Activated CD4-positive, alpha-beta T cell treated with anti-CD3 and anti-CD28 coated beads, Interleukin-2, amount 10 ng/mL, durations not matched to agents 7 days and 5 days (primary cell): ENCODE results near the gene TUBB1. TPM values are rescaled to one million over a fixed set of nuclear protein-coding genes. Genes with fewer than 3 reads are reported as not detected.

Experiments
- CTCF ChIA-PET: fragments of 350-600 bp; sonication (Branson Sonifier 250); formaldehyde crosslinking; loops from one replicate; lab custom pipeline; 2021; ENCODE audit warnings: antibody characterized with exemption; lab: Charles Lee
- POLR2A ChIA-PET: fragments of 350-600 bp; sonication (Branson Sonifier 250); formaldehyde crosslinking; loops from one replicate; lab custom pipeline; 2021; ENCODE audit warnings: antibody characterized with exemption; lab: Charles Lee
- DNase-seq: peaks from one replicate; pipeline ENCODE4 v3.0.0-alpha.2; 2020
- H3K27ac Mint-ChIP-seq: one replicate; pipeline ENCODE4 v1.8.0; 2021; ENCODE audit warnings: mild to moderate bottlenecking, moderate library complexity, mixed read lengths
- H3K27me3 Mint-ChIP-seq: one replicate; pipeline ENCODE4 v1.8.0; 2021; ENCODE audit warnings: mixed read lengths
- H3K36me3 Mint-ChIP-seq: one replicate; pipeline ENCODE4 v1.8.0; 2021; ENCODE audit warnings: low read depth, mixed read lengths
- H3K4me1 Mint-ChIP-seq: one replicate; pipeline ENCODE4 v1.8.0; 2021; ENCODE audit warnings: mixed read lengths
- H3K4me3 Mint-ChIP-seq: one replicate; pipeline ENCODE4 v1.8.0; 2021; ENCODE audit warnings: mild to moderate bottlenecking, moderate library complexity, mixed read lengths
- H3K9me3 Mint-ChIP-seq: one replicate; pipeline ENCODE4 v1.8.0; 2021; ENCODE audit warnings: mixed read lengths
- total RNA-seq, 2 experiments: library from RNA; stranded (reverse); gene quantifications; one replicate each; pipeline ENCODE4 v1.2.3, GENCODE V29; 2021

The TUBB1 gene
- total RNA-seq, 2 experiments from 2014 or later = not detected

DNA sequence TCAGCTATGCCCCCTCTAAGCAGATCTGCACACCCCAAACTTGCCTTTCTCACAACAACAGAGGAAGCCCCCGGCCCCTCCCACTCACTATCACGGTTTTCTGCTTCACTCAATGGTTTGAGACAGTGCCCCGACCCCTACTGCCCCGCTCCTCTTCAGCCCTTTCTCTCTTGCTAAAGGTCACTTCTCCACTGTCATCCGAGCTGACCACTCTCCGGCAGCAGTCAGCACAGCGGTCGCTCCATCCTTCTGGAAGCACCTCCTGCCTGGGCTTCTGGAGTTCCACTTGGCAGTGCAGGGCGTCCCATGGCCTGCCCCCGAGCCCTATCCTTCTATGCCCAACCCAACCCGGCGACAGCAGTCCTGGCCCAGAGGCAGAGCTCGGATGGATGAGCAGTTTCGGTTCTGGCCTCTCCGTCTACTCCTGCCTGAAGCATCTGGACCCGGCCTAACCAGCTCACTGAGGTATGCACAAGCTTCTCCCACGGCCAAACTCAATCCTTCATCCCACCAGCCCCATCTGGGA lies 16.3 kb upstream of the TUBB1 start:
- no peak for DNase-seq
- peaks cover 35% of the 10 kb centered on the region for H3K4me1 Mint-ChIP-seq
- H3K4me3 Mint-ChIP-seq = no peak overlapping the region
- CTCF ChIA-PET = interaction anchor here (0.6 kb wide), 1 partner anchor 83 kb away, joined by 6 read pairs; no protein-coding TSS in a partner anchor
- H3K9me3 Mint-ChIP-seq = no peaks in the 10 kb centered on the region
- no peak overlapping the region for H3K27ac Mint-ChIP-seq
- no peaks in the 10 kb centered on the region for H3K27me3 Mint-ChIP-seq
- H3K36me3 Mint-ChIP-seq = peaks cover 30% of the 10 kb centered on the region
- POLR2A ChIA-PET = no interaction called here

DNA sequence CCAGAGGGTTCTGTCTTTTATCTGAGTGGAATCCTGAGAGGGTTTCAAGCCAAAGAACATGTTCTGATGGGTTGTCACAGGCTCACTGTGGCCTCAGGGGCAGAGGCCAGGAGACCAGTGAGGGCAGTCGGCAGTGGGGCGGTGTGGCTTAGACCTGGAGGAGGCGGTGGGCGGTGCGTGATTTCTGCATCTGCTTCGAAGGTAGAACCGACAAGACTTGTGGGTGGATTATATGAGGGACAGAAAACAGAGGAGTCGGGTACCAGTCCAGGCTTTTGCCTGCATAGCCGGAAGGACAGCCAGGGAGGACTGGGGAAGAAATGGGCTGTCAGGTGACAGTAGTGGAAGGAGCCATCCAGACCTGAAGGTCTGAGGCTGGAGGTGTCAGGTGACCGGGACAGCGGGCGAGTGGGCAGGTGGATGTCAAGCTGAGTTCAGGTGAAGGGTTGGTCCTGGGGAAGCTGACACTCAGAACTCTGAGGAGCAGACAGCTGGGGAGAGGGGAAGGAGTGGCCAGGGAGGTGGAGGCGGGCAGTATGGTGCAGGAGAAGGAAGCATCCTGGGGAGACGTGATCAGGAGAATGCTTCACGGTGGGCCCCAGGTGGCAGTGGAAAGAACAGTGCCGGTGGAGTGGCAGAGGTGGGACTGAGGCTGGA lies 15.3 kb upstream of the TUBB1 start:
- DNase-seq = no peak
- POLR2A ChIA-PET = no interaction called here
- H3K4me3 Mint-ChIP-seq = peak overlapping the region; percentile 45
- peak overlapping the region; percentile 91 for H3K27ac Mint-ChIP-seq
- H3K4me1 Mint-ChIP-seq = peaks cover 35% of the 10 kb centered on the region
- H3K27me3 Mint-ChIP-seq = no peaks in the 10 kb centered on the region
- H3K36me3 Mint-ChIP-seq = peaks cover 27% of the 10 kb centered on the region
- CTCF ChIA-PET = interaction anchor here (2.8 kb wide), 1 partner anchor 11 kb away, joined by 10 read pairs; no protein-coding TSS in a partner anchor
- H3K9me3 Mint-ChIP-seq = no peaks in the 10 kb centered on the region

DNA sequence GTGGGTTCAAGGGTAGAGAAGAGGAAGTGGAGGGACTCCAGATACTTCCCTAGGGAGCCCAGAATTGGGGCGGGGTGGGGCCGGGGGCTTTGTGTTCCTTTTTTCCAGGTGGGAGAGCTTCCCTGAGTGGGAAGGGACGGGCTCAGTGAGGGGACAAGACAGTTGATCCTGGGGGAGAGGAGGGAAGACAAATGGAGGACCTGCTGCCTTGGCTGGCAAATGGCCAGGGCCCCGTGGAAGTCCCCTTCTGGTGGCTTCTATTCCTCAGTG lies 14.8 kb upstream of the TUBB1 start:
- ChIA-PET POLR2A (no interaction called here), CTCF (interaction anchor here (2.8 kb wide), 1 partner anchor 10 kb away, joined by 10 read pairs; no protein-coding TSS in a partner anchor)
- peak; percentile 47 for DNase-seq
- Mint-ChIP-seq H3K27me3 (no peaks in the 10 kb centered on the region), H3K36me3 (peaks cover 26% of the 10 kb centered on the region), H3K27ac (peak overlapping the region; percentile 91), H3K4me1 (peaks cover 35% of the 10 kb centered on the region), H3K4me3 (peak overlapping the region; percentile 78), H3K9me3 (no peaks in the 10 kb centered on the region)

DNA sequence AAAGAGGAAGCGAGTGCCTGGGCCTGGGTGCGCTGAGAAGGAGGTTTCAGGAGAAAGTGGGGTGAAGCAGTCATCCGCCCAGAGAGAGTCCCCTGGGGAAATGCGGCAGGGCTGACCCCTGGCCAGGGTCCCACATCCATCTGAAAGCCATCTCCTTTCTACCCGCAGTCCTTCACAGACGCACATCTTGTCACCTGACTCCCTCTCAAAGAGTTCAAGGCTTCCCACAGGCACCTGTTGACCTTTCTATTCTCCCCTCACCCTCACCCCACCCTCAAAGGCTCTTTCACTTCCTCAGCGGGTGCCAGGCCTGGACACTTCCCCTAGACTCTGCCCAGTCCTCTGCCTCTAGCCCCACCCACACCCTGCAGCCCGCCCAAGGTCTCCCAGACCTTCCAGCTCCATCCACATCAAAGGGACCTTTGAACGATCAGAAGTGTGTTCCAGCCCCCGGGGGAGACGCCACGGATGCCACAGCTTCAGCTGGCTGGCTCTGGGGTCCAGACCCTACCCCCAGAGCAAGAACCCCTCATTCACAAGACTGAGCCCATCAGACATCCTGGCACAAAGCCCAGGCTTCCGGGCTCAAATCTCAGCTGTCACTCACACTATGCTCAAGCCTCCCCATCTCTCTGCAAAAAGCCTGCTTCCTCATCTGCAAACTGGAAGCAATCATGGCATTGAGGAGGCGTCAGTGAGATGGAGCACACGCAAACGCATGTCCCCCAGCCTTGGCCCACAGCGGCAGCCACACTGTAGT lies 14.3 kb upstream of the TUBB1 start:
- H3K36me3 Mint-ChIP-seq = peaks cover 24% of the 10 kb centered on the region
- H3K4me3 Mint-ChIP-seq = peak overlapping the region; percentile 78
- no peaks in the 10 kb centered on the region for H3K9me3 Mint-ChIP-seq
- DNase-seq = peak; percentile 58
- peaks cover 35% of the 10 kb centered on the region for H3K4me1 Mint-ChIP-seq
- peak overlapping the region; percentile 91 for H3K27ac Mint-ChIP-seq
- CTCF ChIA-PET = interaction anchor here (0.9 to 2.8 kb wide), 2 partner anchors 10 to 203 kb away, joined by 3 to 10 read pairs; no protein-coding TSS in a partner anchor
- no peaks in the 10 kb centered on the region for H3K27me3 Mint-ChIP-seq
- POLR2A ChIA-PET = no interaction called here

DNA sequence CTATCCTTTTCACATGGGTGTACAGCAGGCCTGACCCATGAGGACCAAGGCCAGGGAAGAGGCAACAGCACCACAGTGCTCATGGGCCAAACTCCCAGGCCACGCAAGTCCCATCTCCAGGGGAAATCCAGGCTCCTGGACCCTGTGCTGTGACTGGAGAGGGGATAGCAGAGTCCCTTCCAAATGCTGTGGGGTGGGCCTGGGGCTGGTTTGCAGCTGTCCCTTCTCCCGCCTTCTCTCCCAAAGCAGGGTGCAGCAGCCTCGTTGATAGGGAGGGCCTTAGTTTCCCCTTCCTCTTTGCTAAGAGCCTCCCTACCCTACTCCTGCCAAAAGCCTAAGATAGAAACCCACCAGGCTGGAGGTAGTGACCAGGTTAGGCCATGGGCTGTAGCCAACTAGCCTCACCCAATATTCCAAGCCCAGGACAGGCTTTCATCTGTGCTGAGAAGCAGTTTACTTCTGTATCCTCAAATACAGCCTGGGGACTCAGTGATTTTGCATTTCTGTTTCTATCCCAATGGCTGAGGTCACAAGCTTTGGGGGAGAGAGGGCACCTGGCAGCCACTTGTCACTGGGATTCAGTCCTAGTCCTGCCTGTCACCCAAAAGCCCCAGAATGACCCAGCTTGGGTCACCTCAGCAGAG lies 13.6 kb upstream of the TUBB1 start:
- H3K4me3 Mint-ChIP-seq = peak overlapping the region; percentile 78
- H3K4me1 Mint-ChIP-seq = peaks cover 39% of the 10 kb centered on the region
- H3K9me3 Mint-ChIP-seq = no peaks in the 10 kb centered on the region
- peaks cover 21% of the 10 kb centered on the region for H3K36me3 Mint-ChIP-seq
- ChIA-PET CTCF (interaction anchor here (0.9 to 2.8 kb wide), 2 partner anchors 9 to 202 kb away, joined by 3 to 10 read pairs; no protein-coding TSS in a partner anchor), POLR2A (no interaction called here)
- DNase-seq = no peak
- no peaks in the 10 kb centered on the region for H3K27me3 Mint-ChIP-seq
- peak overlapping the region; percentile 91 for H3K27ac Mint-ChIP-seq

DNA sequence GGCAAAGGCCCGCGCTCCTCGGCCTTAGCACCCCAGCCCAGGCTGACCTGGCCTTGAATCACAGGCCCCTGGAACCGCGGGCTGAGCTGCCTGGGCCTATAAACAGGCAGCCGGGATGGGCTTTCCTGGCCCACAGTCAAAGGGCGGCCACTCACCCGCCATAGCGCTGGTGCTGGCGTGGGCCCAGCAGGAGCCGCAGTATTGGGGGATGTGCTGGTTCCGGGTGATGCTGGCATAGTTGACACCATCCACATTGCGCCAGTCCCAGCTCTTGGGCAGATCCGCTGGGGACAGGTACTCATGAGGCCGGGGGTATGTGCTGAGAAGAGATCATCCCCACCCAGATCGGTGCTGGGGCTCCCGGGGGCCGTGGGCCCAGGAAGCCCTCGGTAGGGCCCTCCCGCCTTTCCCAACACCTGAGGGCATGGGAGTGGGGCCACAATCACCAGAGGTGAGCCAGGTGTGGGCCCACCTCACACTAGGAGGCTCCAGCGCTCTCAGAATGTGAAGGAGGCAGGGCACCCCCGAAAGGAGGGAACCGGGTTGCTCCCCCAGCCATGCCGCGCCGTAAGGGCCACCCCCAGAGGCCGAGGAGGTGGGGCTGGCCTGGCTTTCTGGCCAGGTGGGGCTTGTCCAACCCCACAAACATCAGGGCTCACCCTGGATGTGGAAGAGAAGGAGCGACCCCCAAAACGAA lies 12.9 kb upstream of the TUBB1 start:
- Mint-ChIP-seq H3K36me3 (peaks cover 21% of the 10 kb centered on the region), H3K9me3 (no peaks in the 10 kb centered on the region), H3K4me3 (peak overlapping the region; percentile 78), H3K4me1 (peaks cover 46% of the 10 kb centered on the region), H3K27me3 (no peaks in the 10 kb centered on the region), H3K27ac (peak overlapping the region; percentile 91)
- DNase-seq = no peak
- ChIA-PET CTCF (interaction anchor here (2.8 kb wide), 1 partner anchor 8 kb away, joined by 10 read pairs; no protein-coding TSS in a partner anchor), POLR2A (no interaction called here)

DNA sequence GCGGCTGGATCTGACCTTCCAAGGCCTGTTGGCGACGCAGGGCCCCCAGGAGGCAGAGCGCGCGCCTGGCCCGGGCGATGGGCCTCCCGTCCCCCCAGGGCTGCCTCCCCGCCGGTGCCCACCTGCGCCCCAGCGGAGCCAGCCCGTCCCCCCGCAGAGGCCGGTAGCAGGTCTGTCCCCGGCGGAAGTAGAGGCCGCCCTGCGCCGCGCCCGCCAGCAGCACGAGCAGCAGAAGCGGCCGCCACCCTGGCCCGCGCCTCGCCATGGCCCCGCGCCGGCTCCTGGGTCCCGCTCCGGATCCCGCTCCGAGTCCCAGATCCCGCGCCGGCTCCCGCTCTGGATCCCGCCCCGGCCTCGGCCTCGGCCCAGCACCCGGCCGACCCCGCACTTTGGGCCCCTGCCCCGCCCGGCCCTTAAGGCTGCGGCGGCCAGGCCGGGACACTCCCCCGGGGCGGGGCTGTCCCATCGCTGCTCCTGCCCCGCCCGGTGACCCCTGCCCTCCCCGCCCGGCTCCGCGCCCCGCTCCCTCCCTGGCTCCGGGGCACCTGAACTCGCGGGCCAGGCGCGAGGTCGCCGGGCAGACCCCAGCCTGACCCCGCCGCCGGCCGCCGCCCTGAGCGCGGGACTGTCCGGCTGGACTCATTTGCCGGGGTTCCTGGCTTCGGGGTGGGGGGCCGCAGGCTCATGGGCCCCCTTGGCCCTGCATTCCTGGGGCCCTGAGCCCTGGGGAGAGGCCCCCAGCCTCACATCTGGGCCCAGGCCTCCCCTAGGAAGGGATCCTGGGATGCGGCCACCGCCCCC lies 12.2 kb upstream of the TUBB1 start, which contains the start of gene CTSZ:
TSS of gene CTSZ (minus strand) at position 391 of the 801 bp plus-strand sequence. CDS start at position 265, 126 bp downstream.
- ChIA-PET CTCF (no interaction called here), POLR2A (no interaction called here)
- H3K4me1 Mint-ChIP-seq = peaks cover 51% of the 10 kb centered on the region
- peak; percentile 53 for DNase-seq
- peak within 1 kb of the TSS; percentile 78 for H3K4me3 Mint-ChIP-seq
- no peaks in the 10 kb centered on the region for H3K9me3 Mint-ChIP-seq
- peaks cover 17% of the 10 kb centered on the region for H3K36me3 Mint-ChIP-seq
- H3K27ac Mint-ChIP-seq = peak within 1 kb of the TSS; percentile 91
- no peaks in the 10 kb centered on the region for H3K27me3 Mint-ChIP-seq

DNA sequence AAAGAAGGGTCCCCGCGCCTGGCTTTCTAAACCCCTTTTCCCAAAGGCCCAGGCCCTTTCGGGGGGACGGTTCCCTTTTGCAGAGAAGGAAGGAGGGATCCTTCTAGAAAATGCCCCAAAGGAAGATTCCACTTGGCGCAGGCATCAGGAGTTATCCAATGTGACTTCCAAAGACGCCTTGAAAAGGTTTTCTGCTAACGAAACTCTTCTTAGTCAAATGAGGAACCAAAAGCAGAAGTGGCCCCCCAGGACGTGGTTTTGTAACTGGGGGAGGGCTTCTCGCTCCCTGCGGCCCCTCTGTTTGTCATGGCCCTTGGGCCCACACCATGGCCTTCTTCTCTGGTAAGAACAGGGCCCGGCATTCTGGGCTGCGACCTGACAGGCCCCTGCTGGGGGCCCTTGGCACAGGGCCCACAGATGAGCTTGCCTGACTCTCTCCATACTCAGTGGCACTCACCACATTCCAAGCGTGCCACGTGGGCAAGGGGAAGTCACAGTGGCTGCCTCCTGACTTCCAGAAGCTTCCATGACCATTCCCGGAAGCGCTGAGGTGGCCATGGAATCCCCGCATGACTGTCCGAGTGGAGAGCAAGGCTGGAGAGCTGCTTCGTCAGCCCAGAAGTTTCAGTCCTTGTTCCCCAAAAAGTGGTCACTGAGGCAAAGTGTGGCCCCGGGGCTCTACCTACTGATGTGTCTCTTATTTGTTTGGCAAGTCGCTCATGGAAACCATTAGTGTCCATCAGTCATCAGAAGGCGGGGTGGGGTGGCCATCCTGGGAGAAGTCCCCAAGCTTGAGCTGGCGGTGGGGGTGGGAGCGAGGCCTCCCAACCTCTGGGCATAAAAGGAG lies 11.3 kb upstream of the TUBB1 start:
- H3K36me3 Mint-ChIP-seq = peaks cover 11% of the 10 kb centered on the region
- ChIA-PET POLR2A (no interaction called here), CTCF (interaction anchor here (1.1 to 1.6 kb wide), 2 partner anchors 11 to 24 kb away, joined by 3 to 7 read pairs; partner anchors contain the start of gene TUBB1)
- peak overlapping the region; percentile 41 for H3K27ac Mint-ChIP-seq
- DNase-seq = no peak
- H3K27me3 Mint-ChIP-seq = no peaks in the 10 kb centered on the region
- no peaks in the 10 kb centered on the region for H3K9me3 Mint-ChIP-seq
- peaks cover 56% of the 10 kb centered on the region for H3K4me1 Mint-ChIP-seq
- H3K4me3 Mint-ChIP-seq = peak overlapping the region; percentile 71

DNA sequence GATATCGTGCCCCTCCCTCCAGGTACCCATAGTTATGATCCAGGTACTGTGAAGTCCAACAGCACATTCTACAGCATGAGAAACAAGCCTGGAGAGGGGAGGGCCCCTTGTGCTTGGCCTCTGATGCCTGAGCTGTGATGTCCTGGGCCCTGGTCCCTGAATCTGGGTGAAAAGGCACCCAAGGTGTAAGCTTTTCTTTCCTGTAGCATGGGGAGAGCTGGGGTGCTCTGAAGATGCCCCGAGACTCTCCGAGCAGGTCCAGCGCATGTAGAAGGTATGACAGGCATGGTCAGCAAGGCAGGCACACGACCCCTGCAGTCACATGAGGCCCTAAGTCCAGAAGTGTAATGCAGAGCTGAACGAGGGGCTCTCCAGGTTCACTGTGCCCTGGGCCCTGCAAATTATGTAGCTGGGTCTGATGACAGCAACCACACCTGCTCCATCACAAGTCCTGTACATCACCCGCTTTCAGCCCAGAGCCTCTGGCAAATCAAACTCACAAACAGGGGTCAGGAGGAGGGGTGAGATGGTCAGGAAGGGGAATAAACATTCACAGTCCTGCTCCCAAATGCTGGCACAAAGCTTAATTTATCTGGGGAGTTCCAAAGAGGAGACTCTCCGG lies 10.4 kb upstream of the TUBB1 start:
- POLR2A ChIA-PET = no interaction called here

DNA sequence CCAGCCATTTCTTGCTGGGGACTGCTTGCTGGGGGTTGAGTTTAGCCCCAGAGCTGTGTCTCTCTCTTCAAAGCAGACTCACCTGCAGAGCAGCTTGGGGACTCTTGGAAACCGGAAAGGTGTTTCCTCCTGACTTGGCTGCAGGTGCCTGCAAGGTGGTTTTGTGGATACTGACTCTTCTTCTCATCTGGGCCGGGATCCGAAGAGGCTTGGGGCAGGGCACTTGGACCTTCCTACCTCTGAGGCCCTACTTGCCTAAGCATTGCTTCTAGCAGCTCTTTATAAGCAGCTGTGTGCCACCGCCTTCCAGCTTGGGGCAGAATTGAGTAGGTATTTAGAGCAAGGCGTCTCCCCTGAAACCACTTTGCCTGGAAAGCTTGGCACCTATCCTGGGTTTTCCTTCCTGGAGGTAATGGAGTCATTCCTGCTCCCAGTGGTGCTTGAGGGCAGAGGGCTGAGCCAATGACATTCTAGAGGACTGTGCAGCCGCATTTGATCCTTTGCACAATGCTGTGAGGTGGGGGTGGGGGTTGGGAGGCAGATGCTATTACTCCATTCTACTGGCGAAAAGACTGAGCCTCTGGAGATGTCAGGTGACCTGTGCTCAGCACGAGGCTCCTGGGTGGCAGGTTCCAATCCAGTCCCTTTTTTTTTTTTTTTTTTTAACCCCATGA lies 8.8 kb upstream of the TUBB1 start:
- Mint-ChIP-seq H3K27me3 (no peaks in the 10 kb centered on the region), H3K4me1 (peaks cover 51% of the 10 kb centered on the region), H3K9me3 (no peaks in the 10 kb centered on the region), H3K4me3 (no peak overlapping the region), H3K36me3 (no peaks in the 10 kb centered on the region), H3K27ac (peak overlapping the region; percentile 21)
- ChIA-PET CTCF (interaction anchor here (0.9 kb wide), 1 partner anchor 28 kb away, joined by 4 read pairs; no protein-coding TSS in a partner anchor), POLR2A (no interaction called here)
- no peak for DNase-seq

More for the DNA sequence above, 10.4 kb upstream of the TUBB1 start:
- Mint-ChIP-seq H3K36me3 (peaks cover 6% of the 10 kb centered on the region), H3K4me3 (no peak overlapping the region), H3K27ac (no peak overlapping the region), H3K9me3 (no peaks in the 10 kb centered on the region), H3K4me1 (peaks cover 56% of the 10 kb centered on the region), H3K27me3 (no peaks in the 10 kb centered on the region)
- CTCF ChIA-PET = interaction anchor here (0.6 to 1.6 kb wide), 4 partner anchors 10 to 41 kb away, joined by 3 to 7 read pairs (median 3); partner anchors contain the start of gene TUBB1
- no peak for DNase-seq
